GM13977 (cell line): ENCODE measurements around the gene MEGF6.
A peak's percentile ranks its signal among the peaks of the same experiment; 100 is the strongest.

Experiments
- DNase-seq: peaks from one replicate; pipeline ENCODE4 v3.0.0; 2012; ENCODE audit warnings: low spot score
- CTCF ChIP-seq: IDR thresholded peaks from 2 replicates; pipeline ENCODE4 v1.5.1; 2012; ENCODE audit warnings: mild to moderate bottlenecking, control low read depth; ENCODE audit not compliant: insufficient read depth; ENCODE audit errors: extremely low read depth, missing control alignments
- in situ Hi-C: fragments of 300-500 bp; cut with MboI; formaldehyde crosslinking; loops from one replicate; pipeline ENCODE4 v1.12.0; 2022; ENCODE audit warnings: low sequenced_read_pairs, low pct_unique_long_range_greater_than_20kb, mixed read lengths, inconsistent platforms; ENCODE audit not compliant: unreplicated experiment

MEGF6 gene

DNA sequence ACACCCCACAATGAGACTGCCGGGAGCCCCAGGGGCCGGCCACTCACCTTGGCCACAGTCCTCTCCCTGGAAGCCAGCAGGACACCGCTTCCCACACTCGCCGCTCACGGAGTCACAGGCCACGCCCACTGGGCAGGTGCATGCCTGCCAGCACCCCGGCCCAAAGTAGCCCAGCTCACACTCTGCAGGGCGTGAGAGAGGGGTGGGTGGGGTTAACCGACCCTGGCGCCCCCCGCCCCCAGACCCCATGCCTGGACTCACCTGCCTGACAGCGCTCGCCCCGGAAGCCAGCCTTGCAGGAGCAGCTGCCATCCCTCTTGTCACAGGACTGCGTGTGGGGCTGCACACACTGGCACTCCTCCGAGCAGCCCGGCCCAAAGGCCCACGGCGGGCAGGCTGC, 106.1 kb downstream of the MEGF6 start:
- no peak for TF ChIP-seq CTCF
- no peak for DNase-seq
- in situ Hi-C loops: no loop called here

GRCh38 chr1:3504822-3505153, 106.5 kb downstream of the MEGF6 start:
- no peak for TF ChIP-seq CTCF
- in situ Hi-C loops: no loop called here
- DNase-seq: no peak

DNA sequence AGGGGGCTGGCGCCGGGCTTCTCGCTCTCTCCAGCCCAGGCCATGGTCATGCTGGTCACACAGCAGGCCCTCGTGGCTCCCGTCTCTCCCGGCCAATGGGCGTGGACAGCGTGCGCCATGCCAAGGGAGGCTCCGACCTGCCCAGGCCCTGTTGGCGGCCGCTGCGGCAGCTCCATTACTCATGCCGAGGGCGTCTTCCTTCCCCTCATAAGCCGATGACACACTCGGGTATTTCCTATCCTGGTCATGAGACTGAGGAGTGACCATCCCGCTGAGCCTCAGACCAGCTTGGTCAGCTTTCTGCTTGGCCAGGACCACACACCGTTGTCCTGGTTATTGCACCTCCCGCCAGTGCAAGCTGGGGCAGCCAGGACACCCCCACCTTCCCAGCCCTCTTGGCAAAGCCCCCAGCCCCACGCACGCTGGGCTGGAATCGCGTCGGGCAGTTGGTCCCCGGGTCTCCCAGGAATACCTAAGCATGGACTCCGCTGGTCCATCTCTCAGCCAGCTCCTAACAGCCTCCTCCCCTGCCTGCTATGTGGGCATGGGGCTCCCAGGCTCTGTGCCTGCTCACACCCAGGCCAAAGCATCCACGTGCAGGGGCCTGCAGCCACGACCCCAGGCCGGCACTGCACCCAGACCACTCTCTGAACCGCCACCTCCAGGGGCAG, 107.0 kb downstream of the MEGF6 start:
- DNase-seq: no peak
- TF ChIP-seq CTCF: no peak
- in situ Hi-C loops: no loop called here

DNA sequence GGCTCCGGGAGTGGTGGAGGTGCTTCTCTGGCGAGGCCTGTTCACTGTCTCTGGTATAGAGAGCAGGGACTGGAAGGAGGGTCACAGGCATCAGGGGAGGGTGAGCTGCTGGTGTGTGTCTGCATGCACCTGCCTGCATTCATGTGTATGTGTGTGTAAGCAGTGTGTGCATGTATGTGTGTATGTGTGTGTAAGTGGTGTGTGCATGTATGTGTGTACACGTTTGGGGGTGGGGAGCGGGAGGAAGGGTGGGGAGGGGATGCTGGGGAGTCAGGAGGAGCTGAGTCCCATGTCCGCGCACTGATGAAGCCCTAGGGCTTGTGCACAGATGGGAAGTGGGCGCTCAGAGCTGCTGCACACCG, 107.8 kb downstream of the MEGF6 start:
- TF ChIP-seq CTCF: no peak
- no peak for DNase-seq
- in situ Hi-C loops: no loop called here

DNA sequence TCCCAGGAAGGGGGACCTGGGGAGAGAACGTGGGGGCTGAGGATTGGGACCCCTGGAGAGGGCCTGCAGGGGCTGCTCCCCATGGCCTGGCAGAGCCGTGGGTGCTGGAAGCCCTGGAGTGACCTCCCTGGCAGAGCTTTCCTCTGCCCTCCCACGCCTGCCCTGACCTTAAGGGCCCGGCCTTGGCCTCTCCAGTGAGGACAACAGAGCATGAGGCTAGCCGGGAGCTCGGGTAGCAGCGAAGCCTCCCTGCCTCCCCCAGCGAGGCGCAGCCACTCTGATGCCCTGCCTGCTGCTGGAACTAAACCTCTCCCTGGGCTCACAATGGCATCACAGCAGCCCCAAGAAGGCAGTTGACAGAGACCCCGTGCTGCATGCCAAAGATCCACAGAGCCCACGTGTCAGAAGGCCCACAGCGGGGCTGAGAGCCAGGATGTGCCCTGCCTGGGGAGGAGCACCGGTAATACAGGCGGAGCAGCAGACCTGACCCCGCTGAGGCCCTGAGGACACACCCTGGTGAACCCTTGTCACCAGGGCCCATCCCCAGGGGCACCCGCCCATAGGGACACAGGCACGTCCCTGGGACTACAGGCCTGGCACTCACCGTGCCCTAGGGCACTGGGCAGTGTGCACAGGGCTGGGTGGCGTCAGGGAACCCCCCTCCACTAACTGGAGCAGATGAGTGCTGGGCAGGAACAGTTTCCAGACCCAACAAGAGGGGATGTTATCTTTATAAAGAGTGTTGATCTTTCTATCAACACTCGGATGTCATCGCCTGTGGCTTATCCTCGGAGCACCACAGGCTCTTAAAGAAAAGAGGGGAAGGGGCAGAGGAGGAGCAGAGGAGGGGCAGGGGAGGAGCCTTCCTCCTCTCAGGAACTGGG, 108.4 kb downstream of the MEGF6 start:
- no peak for TF ChIP-seq CTCF
- no peak for DNase-seq
- in situ Hi-C loops: no loop called here

- in situ Hi-C loops: no loop called here
- no peak for TF ChIP-seq CTCF
- DNase-seq: peak; percentile 82
Observed at GRCh38 chr1:3501856-3502640, 109.3 kb downstream of the MEGF6 start.
